ENCODE data around the gene PTK6.

DNA sequence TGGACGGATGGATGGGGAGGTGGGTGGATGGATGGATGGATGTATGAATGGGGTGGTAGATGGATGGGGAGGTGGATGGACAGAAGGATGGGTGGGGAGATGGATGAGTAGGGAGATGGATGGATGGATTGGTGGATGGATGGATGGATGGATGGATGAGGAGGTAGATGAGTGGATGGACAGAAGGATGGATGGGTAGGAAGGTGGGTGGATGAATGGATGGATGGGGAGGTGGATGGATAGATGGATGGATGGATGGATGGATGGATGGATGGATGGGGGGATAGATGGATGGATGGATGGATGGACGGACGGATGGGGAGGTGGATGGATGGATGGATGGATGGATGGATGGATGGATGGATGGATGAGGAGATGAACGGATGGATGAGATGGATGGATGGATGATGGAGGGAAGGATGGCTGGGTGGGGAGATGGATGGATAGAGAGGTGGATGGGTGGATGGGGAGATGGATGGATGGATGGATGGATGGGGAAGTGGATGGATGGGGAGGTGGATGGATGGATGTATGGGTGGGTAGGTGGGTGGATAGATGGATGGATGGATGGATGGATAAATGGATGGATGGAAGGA, 45.4 kb downstream of the PTK6 start:
- no peak for TF ChIP-seq POLR2A (IDR thresholded peaks at IDR 0.05)
- TF ChIP-seq, protein P1, sequence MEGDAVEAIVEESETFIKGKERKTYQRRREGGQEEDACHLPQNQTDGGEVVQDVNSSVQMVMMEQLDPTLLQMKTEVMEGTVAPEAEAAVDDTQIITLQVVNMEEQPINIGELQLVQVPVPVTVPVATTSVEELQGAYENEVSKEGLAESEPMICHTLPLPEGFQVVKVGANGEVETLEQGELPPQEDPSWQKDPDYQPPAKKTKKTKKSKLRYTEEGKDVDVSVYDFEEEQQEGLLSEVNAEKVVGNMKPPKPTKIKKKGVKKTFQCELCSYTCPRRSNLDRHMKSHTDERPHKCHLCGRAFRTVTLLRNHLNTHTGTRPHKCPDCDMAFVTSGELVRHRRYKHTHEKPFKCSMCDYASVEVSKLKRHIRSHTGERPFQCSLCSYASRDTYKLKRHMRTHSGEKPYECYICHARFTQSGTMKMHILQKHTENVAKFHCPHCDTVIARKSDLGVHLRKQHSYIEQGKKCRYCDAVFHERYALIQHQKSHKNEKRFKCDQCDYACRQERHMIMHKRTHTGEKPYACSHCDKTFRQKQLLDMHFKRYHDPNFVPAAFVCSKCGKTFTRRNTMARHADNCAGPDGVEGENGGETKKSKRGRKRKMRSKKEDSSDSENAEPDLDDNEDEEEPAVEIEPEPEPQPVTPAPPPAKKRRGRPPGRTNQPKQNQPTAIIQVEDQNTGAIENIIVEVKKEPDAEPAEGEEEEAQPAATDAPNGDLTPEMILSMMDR (IDR thresholded peaks at IDR 0.05): no peak

Measured in Peyer's patch (tissue), 4 donors.